Activated T-cell treated with anti-CD3 and anti-CD28 coated beads for 24 hours (primary cell): ENCODE data around the gene SERPINI1.
A peak's percentile ranks its signal among the peaks of the same experiment; 100 is the strongest.

Source experiments
- DNase-seq: peaks from one replicate; pipeline ENCODE4 v3.0.0-alpha.2; 2020; ENCODE audit warnings: low read depth

SERPINI1 gene, protein sequence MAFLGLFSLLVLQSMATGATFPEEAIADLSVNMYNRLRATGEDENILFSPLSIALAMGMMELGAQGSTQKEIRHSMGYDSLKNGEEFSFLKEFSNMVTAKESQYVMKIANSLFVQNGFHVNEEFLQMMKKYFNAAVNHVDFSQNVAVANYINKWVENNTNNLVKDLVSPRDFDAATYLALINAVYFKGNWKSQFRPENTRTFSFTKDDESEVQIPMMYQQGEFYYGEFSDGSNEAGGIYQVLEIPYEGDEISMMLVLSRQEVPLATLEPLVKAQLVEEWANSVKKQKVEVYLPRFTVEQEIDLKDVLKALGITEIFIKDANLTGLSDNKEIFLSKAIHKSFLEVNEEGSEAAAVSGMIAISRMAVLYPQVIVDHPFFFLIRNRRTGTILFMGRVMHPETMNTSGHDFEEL

GRCh38 chr3:167735233-167736138 lies at the start of gene SERPINI1:
TSS of gene SERPINI1 (plus strand) at chr3:167735721. CDS start at chr3:167789129, 53,408 bp downstream.
- DNase-seq = peak; percentile 73

- peak; percentile 20 for DNase-seq
These were observed 44.2 kb upstream of the SERPINI1 start for GRCh38 chr3:167691366-167691765.

GRCh38 chr3:167694121-167694520 lies 41.4 kb upstream of the SERPINI1 start:
- DNase-seq = no peak

DNA sequence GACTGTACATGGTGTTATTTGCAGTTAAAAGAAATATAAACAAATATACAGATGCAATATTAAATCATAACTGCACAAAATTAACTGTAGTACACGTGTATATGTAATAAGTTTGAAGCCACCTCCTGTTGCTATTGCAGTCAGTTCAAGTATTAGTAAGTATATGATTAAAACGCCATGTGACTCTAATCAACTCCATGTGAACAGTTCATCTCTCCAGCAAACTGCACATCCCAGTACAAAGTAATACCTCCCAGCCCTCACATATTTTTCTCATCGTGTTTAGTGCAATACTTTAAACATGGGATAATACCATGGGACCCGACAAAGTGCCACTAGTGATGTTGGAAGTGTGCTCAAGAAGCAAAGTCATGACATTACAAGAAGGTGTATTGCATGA lies 35.5 kb upstream of the SERPINI1 start:
- DNase-seq = no peak

- DNase-seq = no peak
These were observed 34.6 kb upstream of the SERPINI1 start for GRCh38 chr3:167700926-167701325.

DNA sequence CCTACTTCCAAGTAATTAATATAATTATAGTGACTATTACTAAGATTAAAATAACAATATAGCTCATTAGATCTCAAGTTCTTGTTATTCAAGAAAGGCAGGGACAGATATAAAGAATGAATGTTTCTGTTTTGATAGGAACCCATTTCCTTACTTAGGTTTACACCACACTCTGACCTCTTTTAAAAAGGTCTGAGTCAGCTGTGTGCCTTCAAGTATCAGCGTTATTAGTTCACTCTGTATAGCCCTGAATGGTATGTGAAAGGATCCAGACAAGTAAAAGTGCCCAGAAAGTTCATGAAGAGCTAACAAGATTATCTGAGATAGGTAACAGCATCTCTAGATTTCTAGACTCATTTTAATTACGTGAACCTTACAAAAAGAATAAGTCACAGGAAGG lies 29.7 kb upstream of the SERPINI1 start:
- no peak for DNase-seq

DNA sequence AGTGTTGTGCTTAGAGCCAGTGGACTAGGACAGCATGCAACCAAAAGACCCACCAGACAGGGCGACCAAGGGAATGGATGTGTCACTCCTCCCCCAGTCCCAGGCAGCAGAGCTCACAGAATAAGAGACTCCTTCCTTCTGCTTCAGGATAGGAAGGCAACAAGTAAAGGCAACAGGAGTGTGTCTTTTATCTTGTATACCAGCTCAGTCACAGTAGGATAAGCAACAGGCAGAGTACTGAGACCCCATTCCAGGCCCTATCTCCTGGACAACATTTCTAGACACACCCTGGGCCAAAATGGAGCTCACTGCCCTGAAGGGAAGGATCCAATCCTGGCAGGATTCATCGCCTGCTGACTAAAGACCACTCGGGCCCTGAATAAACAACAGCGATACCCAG lies 25.8 kb upstream of the SERPINI1 start:
- DNase-seq = no peak

GRCh38 chr3:167710552-167710951 lies 25.0 kb upstream of the SERPINI1 start:
- DNase-seq = no peak

- no peak for DNase-seq
These were observed 24.1 kb upstream of the SERPINI1 start for GRCh38 chr3:167711439-167711838.

GRCh38 chr3:167712445-167712844 lies 23.1 kb upstream of the SERPINI1 start:
- DNase-seq = no peak

DNA sequence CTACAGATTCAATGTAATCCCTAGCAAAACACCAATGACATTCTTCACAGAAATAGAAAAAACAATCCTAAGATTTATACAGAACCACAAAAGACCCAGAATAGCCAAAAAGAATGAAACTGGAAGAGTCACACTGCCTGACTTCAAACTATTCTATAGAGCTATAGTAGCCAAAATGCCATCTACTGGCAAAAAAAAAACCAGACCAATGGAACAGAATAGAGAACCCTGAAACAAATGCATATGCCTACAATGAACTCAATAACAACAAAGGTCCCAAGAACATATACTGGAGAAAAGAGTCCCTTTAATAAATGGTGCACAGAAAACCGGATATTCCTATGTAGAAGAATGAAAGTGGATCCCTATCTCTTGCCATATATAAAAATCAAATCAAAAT lies 20.6 kb upstream of the SERPINI1 start:
- DNase-seq = no peak

- no peak for DNase-seq
These were observed 18.6 kb upstream of the SERPINI1 start for GRCh38 chr3:167716920-167717319.

DNA sequence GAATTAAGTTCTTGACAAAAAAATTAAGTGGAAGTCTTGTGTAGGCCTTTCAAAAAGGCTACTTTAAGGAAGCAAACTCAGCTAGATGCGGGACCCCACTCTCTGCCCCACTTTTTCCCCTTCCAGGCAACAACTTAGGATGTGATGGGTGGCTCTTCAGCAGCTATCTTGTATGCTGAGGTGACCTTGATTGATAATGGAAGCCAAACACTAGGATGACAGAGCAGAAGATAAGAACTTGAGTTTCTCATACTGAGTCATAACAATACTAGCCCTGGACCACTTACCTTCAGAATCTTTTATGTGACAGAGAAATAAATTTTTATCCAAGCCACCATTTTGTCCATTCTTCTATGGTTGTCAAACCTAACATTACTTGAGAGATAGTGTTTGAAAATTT lies 16.9 kb upstream of the SERPINI1 start:
- DNase-seq = no peak

DNA sequence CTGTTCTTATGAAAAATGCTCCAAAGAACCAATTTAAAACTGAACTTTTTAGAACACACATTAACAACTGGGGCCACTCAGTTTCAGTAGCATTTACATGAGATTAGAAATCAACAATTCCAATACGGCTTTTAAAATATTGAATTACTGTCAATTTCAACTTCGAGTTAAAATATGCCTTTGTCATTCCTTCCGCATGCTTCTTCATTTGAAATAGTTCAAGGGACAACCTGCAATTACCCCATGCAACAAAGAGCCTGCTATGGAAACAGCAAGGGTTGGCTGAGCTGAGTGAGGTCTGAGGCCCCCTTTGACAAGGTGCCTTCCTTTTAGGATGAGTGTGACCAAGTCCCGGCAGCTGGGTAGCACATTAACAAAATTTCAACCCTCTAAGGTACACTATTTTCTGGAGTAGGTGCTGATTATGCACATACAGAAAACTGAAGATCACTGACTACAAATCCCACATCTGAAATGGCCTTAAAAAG lies 12.5 kb upstream of the SERPINI1 start:
- DNase-seq = no peak

- DNase-seq = no peak
These were observed 11.6 kb upstream of the SERPINI1 start for GRCh38 chr3:167723872-167724271.

DNA sequence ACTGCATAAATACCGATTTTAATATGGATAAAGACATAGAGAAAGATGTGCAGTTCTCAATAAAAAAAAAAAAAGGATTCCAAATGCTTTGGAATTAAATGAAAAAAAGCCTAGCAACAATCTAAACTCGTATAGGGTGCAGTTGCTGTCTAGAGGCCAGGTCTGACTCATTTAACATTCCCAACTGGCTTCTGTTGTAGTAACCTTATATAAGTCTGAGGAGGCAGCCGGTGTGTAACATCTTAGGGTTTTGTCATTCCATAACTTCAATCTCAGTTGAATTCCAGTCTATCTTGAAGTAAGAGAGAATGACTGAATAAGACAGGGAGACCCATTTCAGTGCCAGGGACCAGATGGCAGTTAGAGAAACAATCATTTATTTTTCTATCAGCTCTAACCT lies 7.3 kb upstream of the SERPINI1 start:
- no peak for DNase-seq

DNA sequence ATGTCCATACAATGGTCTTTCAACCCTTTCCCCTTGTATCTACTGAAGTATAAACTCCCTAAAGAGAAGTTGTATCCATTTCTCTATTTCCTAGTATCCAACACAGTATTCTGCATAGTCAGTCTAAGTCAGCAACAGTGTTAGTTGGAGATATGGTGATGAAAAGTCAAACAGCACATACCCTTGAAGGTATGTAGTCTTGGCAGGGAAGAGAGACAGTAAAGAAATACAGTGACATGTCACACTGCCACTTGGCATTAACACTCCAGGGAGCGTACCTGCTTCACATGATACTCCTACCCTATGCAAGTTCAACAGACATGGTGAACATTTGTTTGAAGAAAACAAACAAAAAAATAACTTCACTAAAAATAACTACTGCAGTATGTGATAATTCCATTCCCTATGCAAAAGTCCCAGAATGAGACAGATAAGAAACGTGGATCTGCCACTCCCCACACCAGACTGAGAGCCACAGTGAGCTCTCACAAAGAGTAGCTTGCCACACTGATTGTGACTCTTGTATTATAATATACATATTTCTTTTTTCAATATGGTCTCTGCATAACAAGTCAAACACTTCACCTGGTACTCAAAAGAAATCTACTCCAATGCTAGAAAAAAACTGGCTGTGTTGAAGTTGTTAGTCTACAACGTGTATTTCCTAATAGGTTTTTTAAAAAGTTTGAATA lies 6.7 kb upstream of the SERPINI1 start:
- no peak for DNase-seq

DNA sequence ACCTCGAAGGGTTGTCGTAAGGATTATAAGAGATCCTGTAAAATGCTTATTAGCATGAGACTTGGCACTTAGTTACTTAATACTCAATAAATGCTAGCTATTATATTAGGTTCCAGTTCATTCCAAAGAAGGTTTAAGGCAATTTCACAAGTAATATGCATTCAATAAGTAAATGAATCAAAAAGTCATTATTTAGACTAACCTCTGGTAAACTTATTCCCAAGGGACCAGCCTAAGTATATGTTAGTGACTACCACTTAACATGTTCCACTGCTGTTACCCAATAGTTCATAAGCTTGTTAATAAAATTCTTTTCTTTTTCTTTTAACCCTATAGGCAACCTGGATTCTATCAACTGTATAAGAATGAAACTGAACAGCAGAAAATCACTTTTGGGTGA lies 5.9 kb upstream of the SERPINI1 start:
- no peak for DNase-seq

GRCh38 chr3:167731393-167731792 lies 4.1 kb upstream of the SERPINI1 start:
- DNase-seq = no peak

- no peak for DNase-seq
These were observed 3.0 kb upstream of the SERPINI1 start for GRCh38 chr3:167732313-167733065.

GRCh38 chr3:167733961-167734497 lies 1.5 kb upstream of the SERPINI1 start:
- no peak for DNase-seq
